ENCODE data around the gene TDRKH.
"Not testable (repeated sequence)": the region's sequence is repeated elsewhere in the genome, so short reads cannot be mapped to it uniquely, and the experiment has no call there.

Gene TDRKH

DNA sequence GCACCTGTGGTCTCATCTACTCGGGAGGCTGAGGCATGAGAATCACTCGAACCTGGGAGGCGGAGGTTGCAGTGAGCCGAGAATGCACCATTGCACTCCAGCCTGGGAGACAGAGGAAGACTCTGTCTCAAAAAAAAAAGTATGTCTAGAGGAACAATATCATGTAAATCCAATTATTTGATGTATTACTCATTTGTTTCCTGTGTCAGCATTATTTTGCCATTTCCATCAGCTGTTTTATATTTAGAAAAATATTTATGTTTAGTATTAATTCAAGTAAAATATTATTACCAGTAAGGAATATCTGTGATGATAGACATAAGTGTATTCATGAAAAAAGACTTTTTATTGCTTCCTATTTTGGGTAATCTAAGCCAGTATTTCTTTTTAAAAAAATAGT lies 13.0 kb downstream of the TDRKH start:
- no peak overlapping the region for H3K4me3 ChIP-seq (ENCODE audit: low read length)
- no peak for TF ChIP-seq CTCF (conservative IDR thresholded peaks at IDR 0.05; ENCODE audit: low read depth, low read length)

GRCh38 chr1:151776665-151777062 lies 13.6 kb downstream of the TDRKH start:
- no peak for DNase-seq (ENCODE audit: low read depth)
- no peak for TF ChIP-seq CTCF (conservative IDR thresholded peaks at IDR 0.05; ENCODE audit: low read depth, low read length)
- H3K4me3 ChIP-seq (ENCODE audit: low read length): no peak overlapping the region

More for the DNA sequence above, 13.0 kb downstream of the TDRKH start:
- no peak for DNase-seq (ENCODE audit: low read depth)

DNA sequence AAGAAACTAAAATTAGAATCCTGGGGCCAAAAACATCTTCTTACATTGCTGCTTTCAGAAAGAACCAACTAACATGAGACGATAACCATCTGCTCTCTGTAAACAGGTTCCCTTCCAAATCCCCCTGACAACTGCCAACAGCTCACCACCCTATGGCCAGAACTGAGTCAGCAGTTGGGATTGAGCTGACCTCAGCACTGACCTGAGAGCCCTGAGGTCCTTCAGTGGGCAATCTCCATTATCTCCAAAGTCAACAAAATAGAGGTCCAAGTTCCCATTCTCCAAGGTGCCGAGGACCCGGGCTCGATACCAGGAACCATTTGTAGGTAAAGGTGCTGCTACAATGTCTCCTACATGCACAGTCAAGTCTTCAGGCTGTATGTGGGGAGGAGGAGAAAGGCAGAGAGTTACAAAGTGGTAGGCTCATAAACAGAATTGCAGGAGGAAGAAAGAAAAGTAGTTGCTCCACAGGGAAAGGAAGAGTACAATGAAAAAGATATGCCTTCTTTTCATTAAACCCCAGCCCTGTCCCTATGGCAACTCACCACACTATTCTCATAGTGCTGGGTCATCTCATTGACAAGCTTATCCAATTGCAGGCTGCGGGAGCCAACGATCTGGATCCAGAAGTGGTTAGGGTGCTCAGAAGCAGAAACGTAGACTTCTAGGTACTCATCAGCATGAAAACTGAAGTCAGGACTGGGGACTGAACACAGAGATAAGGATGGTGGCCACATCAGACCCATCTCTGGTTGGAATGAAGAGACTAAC lies 14.2 kb downstream of the TDRKH start:
- TF ChIP-seq CTCF (conservative IDR thresholded peaks at IDR 0.05; ENCODE audit: low read depth, low read length): no peak
- DNase-seq (ENCODE audit: low read depth): no peak
- no peak overlapping the region for H3K4me3 ChIP-seq (ENCODE audit: low read length)

DNA sequence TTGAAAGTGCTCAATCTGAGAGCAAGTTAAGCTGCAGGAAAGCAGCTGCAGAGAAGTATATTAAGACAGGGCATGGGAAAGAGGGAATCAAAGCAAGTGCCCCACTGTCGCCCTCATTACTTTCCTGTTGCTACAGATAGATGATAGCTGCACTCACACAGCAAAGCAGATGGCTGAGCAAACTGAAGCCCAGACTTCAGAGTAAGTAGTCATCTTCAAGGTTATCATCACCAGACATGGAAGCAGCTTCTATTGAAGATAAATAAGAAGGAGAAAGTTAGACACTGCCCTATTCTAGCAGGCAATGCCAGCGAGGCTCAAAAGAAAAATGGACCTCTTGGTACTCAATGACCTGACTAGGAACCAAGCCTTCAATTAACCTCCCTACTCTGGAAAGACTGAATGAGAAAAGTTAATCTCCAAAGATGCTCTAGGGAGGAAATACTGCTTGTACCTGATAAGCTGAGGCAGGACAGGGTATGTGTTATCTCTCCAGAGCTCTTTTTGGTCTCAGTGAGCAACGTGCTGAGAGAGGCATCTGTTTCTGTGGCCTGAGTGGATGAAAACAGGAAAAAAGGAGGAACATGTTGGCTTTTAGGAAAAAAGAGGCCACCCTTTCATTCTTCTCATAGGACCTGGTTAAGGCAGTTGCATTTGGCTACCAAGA lies 15.9 kb downstream of the TDRKH start:
- DNase-seq (ENCODE audit: low read depth): no peak

DNA sequence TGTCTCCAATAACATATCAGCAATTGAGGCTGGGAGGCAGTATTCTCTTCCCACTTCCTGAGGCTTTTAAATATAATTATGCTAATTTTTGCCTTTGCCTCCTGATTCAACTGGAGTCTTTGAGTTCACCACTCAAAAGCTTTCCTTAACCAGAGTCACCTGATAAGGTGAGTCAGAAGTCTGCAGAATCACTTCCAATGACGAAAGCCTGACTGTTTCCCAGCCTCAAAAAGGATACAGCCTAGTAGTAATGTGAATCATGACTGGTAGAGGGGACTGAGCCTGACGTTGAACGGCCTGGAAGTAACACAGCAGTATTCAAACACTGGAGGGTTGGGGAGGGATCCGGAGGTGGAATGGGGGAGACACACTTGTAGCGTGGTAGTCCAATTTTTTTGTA lies 16.6 kb downstream of the TDRKH start:
- H3K4me3 ChIP-seq (ENCODE audit: low read length): no peak overlapping the region
- DNase-seq (ENCODE audit: low read depth): peak; percentile 83
- no peak for TF ChIP-seq CTCF (conservative IDR thresholded peaks at IDR 0.05; ENCODE audit: low read depth, low read length)

More for the DNA sequence above, 15.9 kb downstream of the TDRKH start:
- H3K4me3 ChIP-seq (ENCODE audit: low read length): no peak overlapping the region
- TF ChIP-seq CTCF (conservative IDR thresholded peaks at IDR 0.05; ENCODE audit: low read depth, low read length): no peak

- H3K4me3 ChIP-seq (ENCODE audit: low read length); DNase-seq (ENCODE audit: low read depth): not testable (repeated sequence)
Measured at GRCh38 chr1:151769270-151769669, 21.0 kb downstream of the TDRKH start.

DNA sequence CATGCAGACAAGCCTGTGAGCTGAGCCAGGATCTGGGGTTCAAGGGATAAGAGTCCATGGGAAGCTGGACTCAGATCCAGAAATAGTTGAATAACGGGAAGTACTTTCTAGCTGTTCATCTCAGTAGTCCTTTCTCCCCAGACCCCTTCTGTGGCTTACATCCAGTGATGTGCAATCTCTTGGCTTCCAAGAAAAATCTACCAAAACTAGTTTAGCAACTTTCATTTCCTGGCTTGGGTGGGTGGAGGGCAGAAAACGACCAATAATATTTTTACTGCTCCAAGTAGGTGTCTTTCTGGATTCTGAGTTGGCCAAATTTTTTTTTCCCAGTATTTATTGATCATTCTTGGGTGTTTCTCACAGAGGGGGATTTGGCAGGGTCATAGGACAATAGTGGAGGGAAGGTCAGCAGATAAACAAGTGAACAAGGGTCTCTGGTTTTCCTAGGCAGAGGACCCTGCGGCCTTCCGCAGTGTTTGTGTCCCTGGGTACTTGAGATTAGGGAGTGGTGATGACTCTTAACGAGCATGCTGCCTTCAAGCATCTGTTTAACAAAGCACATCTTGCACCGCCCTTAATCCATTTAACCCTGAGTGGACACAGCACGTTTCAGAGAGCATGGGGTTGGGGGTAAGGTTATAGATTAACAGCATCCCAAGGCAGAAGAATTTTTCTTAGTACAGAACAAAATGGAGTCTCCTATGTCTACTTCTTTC lies 21.8 kb downstream of the TDRKH start:
- not testable (repeated sequence) for H3K4me3 ChIP-seq (ENCODE audit: low read length); DNase-seq (ENCODE audit: low read depth)

GRCh38 chr1:151763990-151764389 lies 26.3 kb downstream of the TDRKH start:
- peak overlapping the region; percentile 90 for H3K4me3 ChIP-seq (ENCODE audit: low read length)
- no peak for TF ChIP-seq CTCF (conservative IDR thresholded peaks at IDR 0.05; ENCODE audit: low read depth, low read length)

More at GRCh38 chr1:151763990-151764389, 26.3 kb downstream of the TDRKH start:
- no peak for DNase-seq (ENCODE audit: low read depth)
